Measurements from ENCODE around the gene TMEM223.
"Not testable (repeated sequence)": the region's sequence is repeated elsewhere in the genome, so short reads cannot be mapped to it uniquely, and the experiment has no call there.

Gene TMEM223

DNA sequence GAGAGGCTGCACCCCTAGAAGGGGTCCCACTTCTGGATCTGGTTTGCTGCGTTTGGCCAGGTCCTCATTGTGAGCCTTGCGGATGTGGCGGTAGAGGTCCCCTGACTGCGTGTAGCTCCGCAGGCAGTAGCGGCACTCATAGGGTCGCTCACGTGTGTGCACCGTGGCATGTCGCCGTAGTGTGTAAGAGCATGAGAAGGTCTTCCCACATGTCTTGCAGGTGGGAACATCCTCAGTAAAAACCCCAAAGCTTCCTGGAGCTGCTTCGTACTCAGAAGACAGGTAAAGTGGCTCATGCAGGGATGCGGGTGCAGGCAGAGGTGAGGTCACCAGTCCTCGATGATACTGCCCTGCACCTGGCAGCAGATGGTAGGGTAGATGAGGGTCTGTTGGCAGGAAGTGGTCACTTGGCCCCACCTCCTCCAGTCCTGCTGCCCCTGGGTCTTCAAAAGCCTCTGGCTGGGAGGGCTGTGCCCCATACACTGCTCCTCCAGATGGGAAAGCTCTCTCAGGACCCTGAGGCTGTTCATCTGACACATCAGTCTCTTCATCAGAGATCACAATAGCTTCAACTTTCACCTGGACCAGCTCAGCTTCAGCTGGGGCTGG, 39.5 kb downstream of the TMEM223 start:
- DNase-seq, result no peak

DNA sequence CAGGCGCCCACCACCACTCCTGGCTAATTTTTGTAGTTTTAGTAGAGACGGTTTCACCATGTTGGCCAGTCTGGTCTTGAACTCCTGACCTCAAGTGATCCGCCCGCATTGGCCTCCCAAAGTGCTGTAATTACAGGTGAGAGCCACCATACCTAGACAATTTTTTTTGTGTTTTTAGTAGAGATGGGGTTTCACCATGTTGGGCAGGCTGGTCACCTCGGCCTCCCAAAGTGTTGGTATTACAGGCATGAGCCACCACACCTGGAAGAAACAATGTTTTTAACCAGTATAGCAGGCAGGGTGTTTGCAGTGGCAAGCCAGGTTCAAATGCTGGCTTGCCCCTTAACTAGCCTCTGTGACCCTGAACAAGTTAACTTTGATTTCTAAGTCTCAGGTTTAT, 41.9 kb downstream of the TMEM223 start:
- DNase-seq, result not testable (repeated sequence)

DNA sequence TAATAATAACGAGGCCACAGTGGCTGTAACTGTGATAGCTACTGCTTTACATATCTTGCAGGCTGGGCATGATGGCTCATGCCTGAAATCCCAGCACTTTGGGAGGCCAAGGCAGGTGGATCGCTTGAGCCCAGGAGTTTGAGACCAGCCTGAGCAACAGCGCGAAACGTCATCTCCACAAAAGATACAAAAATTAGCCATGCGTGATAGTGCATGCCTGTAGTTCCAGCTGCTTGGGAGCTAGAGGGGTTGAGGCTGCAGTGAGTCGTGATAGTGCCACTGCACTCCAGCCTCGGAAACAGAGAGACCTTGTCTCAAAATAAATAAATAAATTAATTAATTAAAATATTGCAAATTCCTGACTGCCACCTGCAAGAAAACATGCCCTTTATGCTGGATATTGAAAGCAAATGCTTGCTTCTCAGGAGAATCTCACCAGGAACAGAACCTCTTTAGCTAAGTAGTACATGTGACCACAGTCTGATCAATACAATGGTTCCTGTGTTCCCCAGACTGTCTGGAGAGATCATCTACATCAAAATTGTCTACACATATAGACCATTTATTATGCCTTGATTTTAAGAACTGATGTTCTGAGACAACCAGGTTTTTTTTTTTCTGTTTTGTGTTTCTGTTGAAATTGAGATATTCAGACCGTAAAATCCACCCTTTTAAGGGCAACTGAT, 44.2 kb downstream of the TMEM223 start:
- no peak for DNase-seq
